Mucosa of gallbladder (tissue), 1 donor: ENCODE results near the gene RRAGC. TPM values are rescaled to one million over a fixed set of nuclear protein-coding genes. Genes with fewer than 3 reads are reported as not detected.

ENCODE experiments used
- total RNA-seq: library from RNA; stranded (reverse); gene quantifications from one replicate; pipeline ENCODE4 v1.2.1, GENCODE V29; 2021
- donor health status: DM: no; HTN: no; CAD: no.

Gene RRAGC
- total RNA-seq, 1 donor from 2014 or later = 21.0 TPM

Other genes starting within 250 kb of the RRAGC start
- 21.4 TPM for gene MYCBP, start 13.6 kb upstream of the RRAGC start, total RNA-seq
- 0.26 TPM for gene GJA9, start 21.8 kb upstream of the RRAGC start, total RNA-seq
- 5.6 TPM for gene RHBDL2, start 82.1 kb upstream of the RRAGC start, total RNA-seq
- 59.3 TPM for gene AKIRIN1, start 131.5 kb upstream of the RRAGC start, total RNA-seq
- 168 TPM for gene NDUFS5, start 166.6 kb upstream of the RRAGC start, total RNA-seq